GM08714 (cell line): Measurements from ENCODE around the gene APRT.
"Not testable (repeated sequence)": the region's sequence is repeated elsewhere in the genome, so short reads cannot be mapped to it uniquely, and the experiment has no call there.

Source experiments
- H3K4me3 ChIP-seq: fragments of 200-500 bp; sonication (Bioruptor generic); 2 replicates; pipeline ENCODE4 v1.5.1; 2014; ENCODE audit warnings: mild to moderate bottlenecking, low read length, inconsistent platforms
- ZNF274 ChIP-seq: IDR thresholded peaks from 2 replicates; pipeline ENCODE4 v1.6.1; 2012; ENCODE audit warnings: mild to moderate bottlenecking, low read depth, low read length

APRT gene

DNA sequence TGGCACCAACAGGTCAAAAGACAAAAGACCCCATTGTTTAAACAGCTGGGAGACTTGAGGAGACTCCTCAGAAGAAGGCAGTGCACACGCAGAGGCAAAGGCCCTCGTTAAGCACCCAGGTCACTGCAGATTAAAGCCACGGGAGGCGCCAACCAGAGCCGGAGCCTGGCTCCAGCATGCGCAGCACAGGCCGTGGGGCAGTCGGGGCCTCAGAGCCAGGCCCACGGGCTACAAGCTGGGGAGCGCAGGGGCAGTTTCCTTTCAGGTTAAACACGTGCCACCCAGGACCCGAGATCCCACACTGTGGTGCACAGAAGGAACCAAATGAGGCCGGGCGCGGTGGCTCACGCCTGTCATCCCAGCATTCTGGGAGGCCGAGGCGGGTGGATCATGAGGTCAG lies 35.9 kb downstream of the APRT start:
- H3K4me3 ChIP-seq = no peak overlapping the region
- no peak for TF ChIP-seq ZNF274

DNA sequence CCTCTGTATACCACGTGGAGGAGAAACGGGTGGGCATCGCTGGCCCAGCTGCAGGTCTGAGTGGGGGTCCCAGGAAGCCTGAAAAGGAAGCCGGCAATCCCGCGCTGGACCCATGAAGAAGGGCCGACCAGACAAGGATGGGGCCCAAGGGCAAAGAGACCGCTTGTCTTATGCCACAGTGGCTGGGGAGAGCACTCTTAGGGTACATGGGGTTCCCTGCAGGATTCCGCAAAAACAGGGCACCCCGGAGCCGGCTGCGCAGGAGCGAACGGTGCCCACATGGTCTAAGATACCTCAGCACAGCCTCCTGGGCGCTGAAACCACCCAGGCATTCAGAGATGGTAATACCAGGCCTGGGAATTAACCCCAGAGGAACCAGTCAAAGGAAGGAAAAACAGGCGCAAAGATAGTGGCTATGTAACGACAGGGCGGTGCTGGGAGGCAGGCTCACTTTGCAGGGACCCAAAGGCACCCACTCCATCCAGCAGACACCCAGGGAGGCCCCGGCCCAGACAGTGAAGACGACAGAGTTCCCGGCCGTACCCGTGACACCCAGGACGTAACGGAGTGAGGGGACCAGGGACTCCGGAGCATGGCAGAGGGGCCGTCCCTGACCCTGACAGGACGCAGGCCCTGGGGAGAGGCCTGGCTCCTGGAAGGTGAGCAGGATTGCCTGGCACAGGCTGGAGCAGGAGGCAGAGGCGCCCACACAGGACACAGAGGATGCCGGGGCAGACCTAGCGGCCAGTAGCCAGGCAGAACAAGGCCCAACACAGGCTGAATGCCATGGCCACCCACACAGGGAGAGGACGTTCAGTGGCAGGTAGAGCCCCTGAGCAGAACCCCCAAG lies 37.0 kb downstream of the APRT start:
- TF ChIP-seq ZNF274 = no peak
- no peak overlapping the region for H3K4me3 ChIP-seq

DNA sequence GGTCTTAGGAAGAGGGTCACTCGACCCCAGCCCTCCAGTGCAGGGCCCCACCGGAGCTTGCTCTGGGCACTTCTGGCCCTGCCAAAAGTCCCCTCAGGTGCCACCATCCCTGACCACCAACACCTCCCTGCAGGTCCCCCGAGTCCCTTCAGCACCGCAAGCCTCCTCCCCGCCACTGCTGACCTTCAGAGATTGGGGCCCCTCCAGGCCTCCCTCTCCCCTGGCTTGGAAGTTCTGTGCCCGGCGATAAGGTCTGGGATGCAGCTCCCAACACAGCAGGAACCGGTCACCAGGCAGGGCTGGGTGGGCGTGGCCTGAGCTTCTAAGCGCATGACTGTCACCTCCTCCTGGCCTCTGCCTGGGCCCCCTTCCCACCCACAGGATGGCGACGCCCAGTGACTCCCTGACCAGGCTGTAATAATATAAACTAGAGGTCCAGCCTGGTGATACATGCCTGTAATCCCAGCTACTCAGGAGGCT lies 37.9 kb downstream of the APRT start:
- no peak for TF ChIP-seq ZNF274
- H3K4me3 ChIP-seq = no peak overlapping the region

DNA sequence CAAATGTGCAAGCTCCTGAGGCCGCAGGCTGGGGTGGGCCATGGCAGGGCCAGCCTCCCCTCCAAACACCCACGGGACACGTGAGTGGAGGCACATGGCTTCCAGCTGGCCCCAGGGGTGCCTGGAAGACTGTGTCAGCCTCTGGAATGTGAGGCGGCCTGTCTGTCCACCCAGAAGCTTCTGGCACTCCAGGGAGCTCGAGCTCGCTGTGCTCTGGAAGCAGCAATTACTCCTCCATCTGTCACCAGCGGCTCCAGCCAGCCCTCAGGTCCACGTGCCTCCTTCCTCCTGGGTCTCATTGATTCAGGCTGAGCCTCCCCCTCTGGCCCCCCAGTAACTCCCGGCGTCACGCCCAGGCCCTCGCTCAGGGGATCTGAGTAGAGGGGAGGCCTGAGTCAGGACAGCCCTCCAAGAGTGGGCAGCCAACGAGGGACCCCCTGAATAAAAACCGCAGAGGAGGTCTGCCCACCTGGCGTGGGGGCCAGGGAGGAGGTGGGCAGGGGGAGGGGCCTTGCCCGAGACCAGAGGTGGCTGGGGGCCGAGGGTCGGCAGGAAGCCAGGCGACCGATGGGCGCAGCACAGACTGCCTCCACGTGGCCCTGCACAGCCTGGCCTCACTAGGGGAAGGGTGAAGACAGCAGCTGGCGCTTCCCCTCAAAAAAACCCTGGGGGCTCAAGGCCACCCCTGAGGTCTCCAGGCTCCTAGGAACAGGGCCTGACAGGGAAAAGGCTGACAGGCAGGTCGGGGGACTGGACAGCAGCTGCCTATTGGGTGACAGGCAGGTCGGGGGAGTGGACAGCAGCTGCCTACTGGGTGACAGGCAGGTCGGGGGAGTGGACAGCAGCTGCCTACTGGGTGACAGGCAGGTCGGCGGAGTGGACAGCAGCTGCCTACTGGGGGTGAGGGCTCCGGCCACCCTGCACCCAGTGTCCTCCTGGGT lies 38.6 kb downstream of the APRT start:
- H3K4me3 ChIP-seq = no peak overlapping the region
- no peak for TF ChIP-seq ZNF274

DNA sequence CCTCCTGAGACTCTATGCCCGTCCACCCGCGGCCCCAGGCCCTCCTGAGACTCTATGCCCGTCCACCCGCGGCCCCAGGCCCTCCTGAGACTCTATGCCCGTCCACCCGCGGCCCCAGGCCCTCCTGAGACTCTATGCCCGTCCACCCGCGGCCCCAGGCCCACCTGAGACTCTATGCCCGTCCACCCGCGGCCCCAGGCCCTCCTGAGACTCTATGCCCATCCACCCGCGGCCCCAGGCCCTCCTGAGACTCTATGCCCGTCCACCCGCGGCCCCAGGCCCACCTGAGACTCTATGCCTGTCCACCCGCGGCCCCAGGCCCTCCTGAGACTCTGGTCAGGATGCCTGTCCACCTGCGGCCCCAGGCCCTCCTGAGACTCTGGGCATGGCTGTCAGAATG lies 39.9 kb downstream of the APRT start:
- H3K4me3 ChIP-seq = not testable (repeated sequence)

DNA sequence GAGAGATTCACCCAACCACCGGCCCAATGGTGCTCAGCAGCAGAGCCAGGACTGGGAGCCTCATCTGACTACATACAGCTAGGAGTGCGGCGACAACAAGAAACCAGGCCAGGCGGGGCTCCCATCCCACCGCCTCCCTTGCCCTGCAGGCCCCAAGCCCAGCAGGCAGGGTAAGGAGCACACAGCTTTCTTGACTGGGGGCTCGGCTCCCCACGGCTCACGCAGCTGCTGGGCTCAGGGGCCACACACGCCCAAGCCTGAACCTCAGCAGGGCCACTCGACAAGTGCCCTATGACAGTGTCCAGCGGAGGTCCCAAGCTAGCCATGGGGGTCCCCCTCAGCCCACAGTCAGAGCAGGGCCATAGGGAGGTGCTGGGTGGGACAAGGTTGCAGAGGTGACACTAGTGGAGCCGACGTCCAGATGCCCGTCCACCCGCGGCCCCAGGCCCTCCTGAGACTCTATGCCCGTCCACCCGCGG lies 40.4 kb downstream of the APRT start:
- no peak overlapping the region; the same call in 1 of the 2 replicates for H3K4me3 ChIP-seq
- TF ChIP-seq ZNF274 = no peak

DNA sequence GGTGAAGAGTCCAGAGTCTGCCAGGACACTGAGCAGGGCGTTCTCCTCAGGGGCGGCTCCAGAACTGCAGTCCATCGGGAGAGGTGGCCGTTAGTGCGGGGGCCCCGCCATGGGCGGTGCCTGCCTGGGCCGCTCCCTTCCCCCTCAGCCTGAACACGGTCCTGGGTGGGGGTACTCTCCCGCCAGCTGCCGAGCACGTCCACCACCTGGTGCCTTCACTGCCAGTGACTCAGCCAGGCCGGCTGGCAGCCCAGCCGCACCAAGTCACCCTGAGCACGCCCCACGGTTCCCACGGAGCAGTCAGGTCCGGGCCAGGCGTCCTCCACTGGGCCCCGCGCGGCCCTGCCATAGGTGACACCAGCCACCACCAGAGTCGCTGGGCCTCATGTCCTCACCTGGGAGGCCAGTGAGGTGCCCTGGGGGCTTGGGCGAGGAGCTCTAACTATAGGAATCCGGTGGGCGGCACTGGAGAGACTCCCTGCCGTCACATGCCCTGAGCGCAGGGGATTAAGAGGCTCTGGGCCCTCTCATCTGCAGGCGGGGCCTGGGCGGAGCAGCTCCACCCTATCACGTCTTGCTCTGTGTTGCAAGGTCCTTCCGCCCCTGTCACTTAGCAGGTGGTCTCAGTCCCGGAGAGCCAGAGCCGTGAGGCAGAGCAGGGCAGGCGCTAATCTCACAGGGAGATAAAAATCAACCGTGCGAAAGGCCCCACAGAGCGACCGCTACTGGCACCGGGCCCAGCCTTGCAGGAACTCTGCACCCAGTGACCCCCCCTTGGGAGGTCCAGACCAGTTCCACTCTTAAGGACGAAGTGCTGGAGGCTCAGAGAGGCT lies 41.1 kb downstream of the APRT start:
- no peak overlapping the region; the same call in 1 of the 2 replicates for H3K4me3 ChIP-seq
- TF ChIP-seq ZNF274 = no peak

DNA sequence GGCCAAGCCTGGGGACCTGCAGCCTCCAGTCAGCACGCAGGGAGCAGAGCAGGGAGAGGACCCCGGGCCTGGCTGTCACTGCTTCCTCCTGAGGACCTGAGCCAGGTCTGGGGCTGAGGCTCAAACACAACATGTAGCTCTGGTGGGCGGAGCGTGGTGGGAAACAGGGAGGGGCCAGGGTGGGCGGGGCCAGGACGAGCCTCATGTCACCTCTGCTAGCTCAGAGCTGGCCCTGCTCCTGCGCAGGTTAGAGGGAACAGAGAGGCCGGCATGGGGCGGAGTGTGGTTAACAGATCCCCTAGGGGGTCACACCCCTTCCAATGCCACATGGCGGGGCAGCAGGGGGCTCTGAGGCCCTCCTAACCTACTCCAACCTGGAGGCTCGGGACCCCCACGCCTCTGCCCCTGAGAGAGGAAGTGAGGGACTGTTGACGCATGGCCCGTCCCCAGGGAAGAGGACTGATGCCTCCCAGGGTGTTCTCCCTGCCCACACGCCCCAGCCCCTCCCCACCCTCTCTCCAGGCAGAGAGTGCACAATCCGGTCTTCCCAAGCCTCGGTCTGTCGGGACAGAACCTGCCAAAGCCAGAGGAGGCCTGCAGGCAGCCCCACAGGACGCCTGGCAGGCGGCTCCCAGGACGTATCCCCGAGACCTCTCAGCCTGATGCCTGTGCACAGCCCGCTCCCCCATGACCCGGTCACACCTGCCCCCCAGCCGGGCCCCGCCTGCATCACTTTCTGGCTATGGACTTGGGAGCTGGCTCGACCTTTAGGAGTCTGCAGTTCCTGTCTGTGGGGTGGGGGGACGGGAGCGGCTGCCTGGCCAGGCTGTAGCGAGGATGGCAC lies 41.9 kb downstream of the APRT start:
- no peak for TF ChIP-seq ZNF274
- no peak overlapping the region for H3K4me3 ChIP-seq

DNA sequence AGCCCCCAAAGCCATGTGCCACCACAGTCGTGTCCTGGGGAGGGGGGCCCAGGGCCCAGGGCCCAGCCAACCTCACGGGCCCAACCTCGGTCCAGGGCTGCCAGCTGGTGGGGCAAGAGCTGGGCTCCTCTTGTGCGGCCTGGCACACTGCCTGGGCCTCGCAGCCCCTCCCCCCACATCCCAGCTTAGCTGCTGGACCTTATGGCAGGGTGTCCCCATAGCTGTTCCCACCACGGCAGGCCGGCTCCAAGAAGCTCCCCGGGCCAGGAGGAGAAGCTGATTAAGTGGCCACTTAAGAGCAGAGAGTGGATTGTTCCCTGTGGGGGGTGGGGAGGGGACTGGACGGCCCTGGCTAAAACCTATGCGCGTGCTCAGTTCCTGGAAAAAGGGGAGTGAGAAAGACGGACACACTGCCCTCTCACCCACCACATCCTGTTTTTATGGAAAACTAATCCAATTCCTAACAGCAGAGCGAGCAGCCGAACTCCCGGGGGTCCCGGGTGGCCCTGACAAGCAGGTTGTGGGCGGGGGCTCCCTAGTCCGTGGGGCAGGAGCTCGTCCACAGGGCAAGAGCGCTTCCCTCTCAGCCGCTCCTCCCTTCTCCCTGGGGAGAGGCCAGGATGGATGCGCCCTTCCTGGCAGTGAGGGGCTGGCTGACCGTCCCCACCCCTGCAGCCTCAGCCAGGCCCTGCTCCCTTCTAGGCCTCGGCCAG lies 43.5 kb downstream of the APRT start:
- no peak overlapping the region for H3K4me3 ChIP-seq
- no peak for TF ChIP-seq ZNF274

DNA sequence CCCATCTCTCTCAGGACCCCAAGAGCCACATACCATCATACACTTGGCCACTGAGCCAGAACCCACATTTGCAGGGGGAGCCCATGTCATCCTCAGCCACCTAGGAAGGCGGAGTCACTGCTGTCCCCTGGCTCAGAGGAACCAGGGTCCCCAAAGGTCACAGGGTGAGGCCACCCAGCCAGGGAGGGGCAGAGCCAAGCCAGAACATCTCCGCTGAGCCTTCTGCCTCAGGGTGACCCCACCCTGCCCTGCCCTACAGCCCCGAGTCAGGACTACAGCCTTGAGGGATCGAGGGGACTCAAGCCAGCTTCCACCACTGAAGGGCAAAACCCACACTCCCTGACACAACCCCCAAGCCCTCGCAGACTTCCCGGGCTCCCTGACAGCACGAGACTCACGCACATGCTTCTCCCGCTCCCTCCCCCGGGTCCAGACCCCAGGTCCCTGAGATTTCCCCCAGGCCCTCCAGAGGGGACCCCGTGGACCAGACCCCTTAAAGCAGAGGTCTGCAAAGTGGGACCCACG lies 44.1 kb downstream of the APRT start:
- no peak overlapping the region for H3K4me3 ChIP-seq

DNA sequence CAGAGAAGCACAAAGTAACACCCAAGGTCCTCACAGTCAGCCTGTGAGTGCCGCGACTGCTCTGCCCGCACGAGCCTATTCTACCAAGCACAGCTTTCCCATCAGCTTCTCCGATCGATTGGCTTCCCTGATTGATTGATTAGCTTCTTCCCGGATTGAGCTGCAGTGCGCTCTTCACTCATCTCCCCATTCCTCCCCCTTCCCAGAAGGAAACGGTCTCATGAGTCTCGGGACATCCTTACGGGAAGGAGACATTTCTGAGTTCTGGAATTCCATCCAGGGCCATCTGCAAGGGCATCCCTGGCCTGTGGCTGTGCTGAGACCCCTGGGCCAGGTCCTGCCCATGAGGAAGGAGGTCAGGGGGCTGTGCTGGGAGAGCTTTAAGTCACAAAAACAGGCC lies 44.8 kb downstream of the APRT start:
- H3K4me3 ChIP-seq = no peak overlapping the region
- no peak for TF ChIP-seq ZNF274

More for the DNA sequence above, 44.1 kb downstream of the APRT start:
- TF ChIP-seq ZNF274 = no peak

DNA sequence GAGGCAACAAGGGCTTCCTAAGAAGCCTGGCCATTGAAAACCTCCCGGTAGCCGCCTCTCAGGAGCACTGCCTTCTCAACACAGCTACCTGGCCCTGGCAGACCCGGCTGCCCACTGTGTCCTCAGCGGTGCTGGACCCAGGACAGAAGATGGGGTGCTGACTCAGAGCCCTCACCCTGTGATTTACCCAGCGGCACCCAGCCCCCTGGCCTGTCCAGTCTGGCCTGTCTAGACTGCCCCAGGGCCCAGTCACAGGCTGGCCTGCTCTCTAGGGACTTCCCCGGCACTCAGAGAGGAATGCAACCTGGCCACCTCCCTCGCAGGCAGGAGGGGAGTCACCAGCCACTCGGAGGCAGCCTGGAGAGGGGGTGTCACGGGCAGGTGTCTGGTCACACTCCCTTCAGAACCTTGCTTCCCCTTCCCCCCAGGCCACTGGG lies 46.8 kb downstream of the APRT start:
- TF ChIP-seq ZNF274 = no peak
- no peak overlapping the region for H3K4me3 ChIP-seq

DNA sequence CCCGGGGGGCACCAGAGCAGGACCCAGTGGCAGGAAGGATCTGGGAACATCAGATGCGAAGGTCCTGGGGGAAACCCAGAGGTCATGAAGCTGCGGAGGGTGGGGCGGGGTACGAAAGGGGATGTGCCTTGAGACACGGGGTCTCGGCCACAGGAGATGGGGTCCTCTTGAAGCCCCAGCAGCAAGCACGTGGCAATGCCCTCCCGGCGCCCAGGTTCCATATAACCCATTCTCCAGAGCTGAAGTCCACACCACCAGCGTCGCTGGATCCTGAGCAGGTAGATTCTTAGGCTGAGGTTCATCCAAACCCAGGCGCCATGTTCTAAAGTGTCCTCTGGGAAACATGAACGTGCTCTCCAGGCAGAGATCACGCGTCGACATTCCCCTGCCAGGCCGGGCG lies 47.6 kb downstream of the APRT start:
- TF ChIP-seq ZNF274 = no peak

More for the DNA sequence above, 47.6 kb downstream of the APRT start:
- no peak overlapping the region for H3K4me3 ChIP-seq
